ENCODE measurements around the gene SGK2. TPM values are rescaled to one million over a fixed set of nuclear protein-coding genes. Genes with fewer than 3 reads are reported as not detected.

SGK2 gene
- total and polyA plus RNA-seq, 2 of the 13 experiments (the other 11 are each of a cell fraction or from before 2014, with no cell fraction given): 6.2 to 29.4 TPM

DNA sequence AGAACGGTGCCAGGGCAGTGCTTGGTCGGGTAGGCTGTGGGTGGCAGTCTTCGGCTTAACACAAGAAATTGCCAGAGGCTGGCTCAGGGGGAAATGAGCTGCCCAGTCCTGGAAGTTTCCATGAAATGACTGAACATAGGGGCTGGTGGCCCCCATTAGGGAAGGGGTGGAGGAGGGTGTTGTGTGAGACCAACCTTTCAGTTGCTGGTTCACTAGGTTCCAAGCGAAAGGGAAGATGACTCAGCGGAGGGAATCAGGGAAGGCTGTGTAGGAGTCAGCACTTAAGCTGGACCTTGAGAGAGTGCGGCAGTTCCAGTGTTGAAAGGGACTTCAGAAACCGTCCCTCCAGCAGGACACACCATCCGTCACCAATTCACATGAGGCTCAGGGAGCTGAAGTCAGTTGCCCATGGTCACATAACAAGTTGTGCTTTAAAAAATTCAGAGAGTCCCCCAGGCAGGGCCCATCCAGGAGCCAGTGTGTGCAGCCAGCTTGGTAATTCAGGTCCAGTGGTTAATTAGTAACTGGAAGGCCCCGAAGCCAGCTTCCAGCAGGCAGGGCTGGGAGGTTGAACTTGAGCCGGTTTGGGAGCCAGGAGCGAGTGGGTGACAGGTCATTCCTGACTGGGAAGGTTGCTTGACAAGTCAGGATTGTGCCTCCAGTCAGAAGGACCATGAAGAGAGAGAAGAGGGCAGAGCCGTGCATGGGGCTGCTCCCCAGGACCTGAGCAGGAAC lies at the start of gene SGK2 (continued):
- peak; percentile 25; the same call in 1 of the 2 replicates for TF ChIP-seq ZNF614 (CRISPR knock-in tag; IDR thresholded peaks at IDR 0.05; ENCODE audit: borderline replicate concordance)
- TF ChIP-seq MAFF (IDR thresholded peaks at IDR 0.05; ENCODE audit: low read depth, low read length): peak; percentile 92
- 0 out of 2 replicates have a peak, but pooled peaks have one; percentile 42 for TF ChIP-seq ZBTB42 (CRISPR knock-in tag; IDR thresholded peaks at IDR 0.05)
- TF ChIP-seq, protein P1, sequence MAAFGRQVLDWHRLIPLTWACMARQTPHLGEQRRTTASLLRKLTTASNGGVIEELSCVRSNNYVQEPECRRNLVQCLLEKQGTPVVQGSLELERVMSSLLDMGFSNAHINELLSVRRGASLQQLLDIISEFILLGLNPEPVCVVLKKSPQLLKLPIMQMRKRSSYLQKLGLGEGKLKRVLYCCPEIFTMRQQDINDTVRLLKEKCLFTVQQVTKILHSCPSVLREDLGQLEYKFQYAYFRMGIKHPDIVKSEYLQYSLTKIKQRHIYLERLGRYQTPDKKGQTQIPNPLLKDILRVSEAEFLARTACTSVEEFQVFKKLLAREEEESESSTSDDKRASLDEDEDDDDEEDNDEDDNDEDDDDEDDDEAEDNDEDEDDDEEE (CRISPR knock-in tag; IDR thresholded peaks at IDR 0.05): peak; percentile 78
- TF ChIP-seq PTBP1 (IDR thresholded peaks at IDR 0.05; ENCODE audit: low read depth, low read length, poor library complexity, severe bottlenecking): no peak
- TF ChIP-seq SRSF1 (optimal IDR thresholded peaks at IDR 0.05; ENCODE audit: low read depth, low read length): peak; percentile 28
- no peak for TF ChIP-seq NFIB (CRISPR knock-in tag; IDR thresholded peaks at IDR 0.05; ENCODE audit: borderline replicate concordance)
- no peak; the same call in 1 of the 2 replicates for TF ChIP-seq ZNF629 (CRISPR knock-in tag; conservative IDR thresholded peaks at IDR 0.05)
- TF ChIP-seq, protein P2, sequence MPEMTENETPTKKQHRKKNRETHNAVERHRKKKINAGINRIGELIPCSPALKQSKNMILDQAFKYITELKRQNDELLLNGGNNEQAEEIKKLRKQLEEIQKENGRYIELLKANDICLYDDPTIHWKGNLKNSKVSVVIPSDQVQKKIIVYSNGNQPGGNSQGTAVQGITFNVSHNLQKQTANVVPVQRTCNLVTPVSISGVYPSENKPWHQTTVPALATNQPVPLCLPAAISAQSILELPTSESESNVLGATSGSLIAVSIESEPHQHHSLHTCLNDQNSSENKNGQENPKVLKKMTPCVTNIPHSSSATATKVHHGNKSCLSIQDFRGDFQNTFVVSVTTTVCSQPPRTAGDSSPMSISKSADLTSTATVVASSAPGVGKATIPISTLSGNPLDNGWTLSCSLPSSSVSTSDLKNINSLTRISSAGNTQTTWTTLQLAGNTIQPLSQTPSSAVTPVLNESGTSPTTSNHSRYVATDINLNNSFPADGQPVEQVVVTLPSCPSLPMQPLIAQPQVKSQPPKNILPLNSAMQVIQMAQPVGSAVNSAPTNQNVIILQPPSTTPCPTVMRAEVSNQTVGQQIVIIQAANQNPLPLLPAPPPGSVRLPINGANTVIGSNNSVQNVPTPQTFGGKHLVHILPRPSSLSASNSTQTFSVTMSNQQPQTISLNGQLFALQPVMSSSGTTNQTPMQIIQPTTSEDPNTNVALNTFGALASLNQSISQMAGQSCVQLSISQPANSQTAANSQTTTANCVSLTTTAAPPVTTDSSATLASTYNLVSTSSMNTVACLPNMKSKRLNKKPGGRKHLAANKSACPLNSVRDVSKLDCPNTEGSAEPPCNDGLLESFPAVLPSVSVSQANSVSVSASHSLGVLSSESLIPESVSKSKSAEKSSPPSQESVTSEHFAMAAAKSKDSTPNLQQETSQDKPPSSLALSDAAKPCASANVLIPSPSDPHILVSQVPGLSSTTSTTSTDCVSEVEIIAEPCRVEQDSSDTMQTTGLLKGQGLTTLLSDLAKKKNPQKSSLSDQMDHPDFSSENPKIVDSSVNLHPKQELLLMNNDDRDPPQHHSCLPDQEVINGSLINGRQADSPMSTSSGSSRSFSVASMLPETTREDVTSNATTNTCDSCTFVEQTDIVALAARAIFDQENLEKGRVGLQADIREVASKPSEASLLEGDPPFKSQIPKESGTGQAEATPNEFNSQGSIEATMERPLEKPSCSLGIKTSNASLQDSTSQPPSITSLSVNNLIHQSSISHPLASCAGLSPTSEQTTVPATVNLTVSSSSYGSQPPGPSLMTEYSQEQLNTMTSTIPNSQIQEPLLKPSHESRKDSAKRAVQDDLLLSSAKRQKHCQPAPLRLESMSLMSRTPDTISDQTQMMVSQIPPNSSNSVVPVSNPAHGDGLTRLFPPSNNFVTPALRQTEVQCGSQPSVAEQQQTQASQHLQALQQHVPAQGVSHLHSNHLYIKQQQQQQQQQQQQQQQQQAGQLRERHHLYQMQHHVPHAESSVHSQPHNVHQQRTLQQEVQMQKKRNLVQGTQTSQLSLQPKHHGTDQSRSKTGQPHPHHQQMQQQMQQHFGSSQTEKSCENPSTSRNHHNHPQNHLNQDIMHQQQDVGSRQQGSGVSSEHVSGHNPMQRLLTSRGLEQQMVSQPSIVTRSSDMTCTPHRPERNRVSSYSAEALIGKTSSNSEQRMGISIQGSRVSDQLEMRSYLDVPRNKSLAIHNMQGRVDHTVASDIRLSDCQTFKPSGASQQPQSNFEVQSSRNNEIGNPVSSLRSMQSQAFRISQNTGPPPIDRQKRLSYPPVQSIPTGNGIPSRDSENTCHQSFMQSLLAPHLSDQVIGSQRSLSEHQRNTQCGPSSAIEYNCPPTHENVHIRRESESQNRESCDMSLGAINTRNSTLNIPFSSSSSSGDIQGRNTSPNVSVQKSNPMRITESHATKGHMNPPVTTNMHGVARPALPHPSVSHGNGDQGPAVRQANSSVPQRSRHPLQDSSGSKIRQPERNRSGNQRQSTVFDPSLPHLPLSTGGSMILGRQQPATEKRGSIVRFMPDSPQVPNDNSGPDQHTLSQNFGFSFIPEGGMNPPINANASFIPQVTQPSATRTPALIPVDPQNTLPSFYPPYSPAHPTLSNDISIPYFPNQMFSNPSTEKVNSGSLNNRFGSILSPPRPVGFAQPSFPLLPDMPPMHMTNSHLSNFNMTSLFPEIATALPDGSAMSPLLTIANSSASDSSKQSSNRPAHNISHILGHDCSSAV (CRISPR knock-in tag; IDR thresholded peaks at IDR 0.05; ENCODE audit: borderline replicate concordance): no peak
- TF ChIP-seq CBFB (CRISPR knock-in tag; IDR thresholded peaks at IDR 0.05): peak; percentile 18; the same call in 1 of the 2 replicates
- TF ChIP-seq, protein P3, sequence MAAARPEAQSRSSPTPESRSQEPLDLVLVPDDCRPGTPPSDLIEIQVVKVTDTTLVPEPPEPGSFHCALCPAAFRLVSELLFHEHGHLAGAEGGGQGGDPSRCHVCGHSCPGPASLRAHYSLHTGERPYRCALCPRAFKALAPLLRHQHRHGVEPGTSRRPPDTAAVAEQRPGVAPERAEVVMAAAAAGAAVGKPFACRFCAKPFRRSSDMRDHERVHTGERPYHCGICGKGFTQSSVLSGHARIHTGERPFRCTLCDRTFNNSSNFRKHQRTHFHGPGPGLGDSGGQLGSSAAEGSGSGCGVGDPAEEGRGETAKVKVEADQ (CRISPR knock-in tag; IDR thresholded peaks at IDR 0.05; ENCODE audit: borderline replicate concordance): no peak
- TF ChIP-seq, protein P4, sequence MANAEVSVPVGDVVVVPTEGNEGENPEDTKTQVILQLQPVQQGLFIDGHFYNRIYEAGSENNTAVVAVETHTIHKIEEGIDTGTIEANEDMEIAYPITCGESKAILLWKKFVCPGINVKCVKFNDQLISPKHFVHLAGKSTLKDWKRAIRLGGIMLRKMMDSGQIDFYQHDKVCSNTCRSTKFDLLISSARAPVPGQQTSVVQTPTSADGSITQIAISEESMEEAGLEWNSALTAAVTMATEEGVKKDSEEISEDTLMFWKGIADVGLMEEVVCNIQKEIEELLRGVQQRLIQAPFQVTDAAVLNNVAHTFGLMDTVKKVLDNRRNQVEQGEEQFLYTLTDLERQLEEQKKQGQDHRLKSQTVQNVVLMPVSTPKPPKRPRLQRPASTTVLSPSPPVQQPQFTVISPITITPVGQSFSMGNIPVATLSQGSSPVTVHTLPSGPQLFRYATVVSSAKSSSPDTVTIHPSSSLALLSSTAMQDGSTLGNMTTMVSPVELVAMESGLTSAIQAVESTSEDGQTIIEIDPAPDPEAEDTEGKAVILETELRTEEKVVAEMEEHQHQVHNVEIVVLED (CRISPR knock-in tag; IDR thresholded peaks at IDR 0.05; ENCODE audit: borderline replicate concordance): peak; percentile 73
- peak; percentile 88 for TF ChIP-seq RARA (CRISPR knock-in tag; IDR thresholded peaks at IDR 0.05)
- TF ChIP-seq TGIF2 (CRISPR knock-in tag; IDR thresholded peaks at IDR 0.05): peak; percentile 76; the same call in 1 of the 2 replicates
- peak; percentile 67 for TF ChIP-seq ZSCAN25 (CRISPR knock-in tag; IDR thresholded peaks at IDR 0.05)
- peak; percentile 47; the same call in 1 of the 2 replicates for TF ChIP-seq ZNF605 (CRISPR knock-in tag; IDR thresholded peaks at IDR 0.05)
- TF ChIP-seq ZNF496 (CRISPR knock-in tag; IDR thresholded peaks at IDR 0.05; ENCODE audit: insufficient replicate concordance): no peak

Measured in HepG2 (cell line).